CD14-positive monocyte (primary cell): Measurements from ENCODE around the gene SIN3A. TPM values are rescaled to one million over a fixed set of nuclear protein-coding genes. Genes with fewer than 3 reads are reported as not detected.

Experiments
- DNase-seq, 3 donors: peaks; one replicate each; pipeline ENCODE4 v3.0.0-alpha.2; 2011 to 2022
- H2AFZ ChIP-seq: 2 replicates; pipeline ENCODE4 v1.6.0; 2012; ENCODE audit warnings: mild to moderate bottlenecking, low read depth, low read length, inconsistent platforms; ENCODE audit not compliant: insufficient read depth, poor library complexity, severe bottlenecking
- H3K27ac ChIP-seq, 2 donors: 1 replicate in 1 of 2; 2 replicates in 1 of 2; pipeline ENCODE4 v1.5.1; 2012 to 2013; ENCODE audit warnings: low read length in 2 of 2, control low read depth in 1 of 2, inconsistent platforms in 1 of 2, low read depth in 1 of 2, mild to moderate bottlenecking in 1 of 2
- H3K27me3 ChIP-seq, 2 donors: one replicate each; pipeline versions ENCODE4 v1.6.0 to v1.6.1; 2011 to 2013; ENCODE audit warnings: low read length in 2 of 2; ENCODE audit not compliant: control insufficient read depth in 2 of 2, insufficient read depth in 2 of 2
- H3K36me3 ChIP-seq, 2 donors: replicated peaks in 1 of 2; 1 replicate in 1 of 2; 2 replicates in 1 of 2; pipeline versions ENCODE4 v1.5.1 to v1.6.1; 2012 to 2013; ENCODE audit warnings: low read length in 2 of 2, control low read depth in 1 of 2, inconsistent platforms in 1 of 2, mild to moderate bottlenecking in 1 of 2; ENCODE audit not compliant: insufficient read depth in 2 of 2, control insufficient read depth in 1 of 2
- H3K4me1 ChIP-seq, 2 donors: 1 replicate in 1 of 2; 2 replicates in 1 of 2; pipeline versions ENCODE4 v1.5.1 to v1.6.1; 2012 to 2013; ENCODE audit warnings: low read length in 2 of 2, control low read depth in 1 of 2, inconsistent platforms in 1 of 2, mild to moderate bottlenecking in 1 of 2, moderate library complexity in 1 of 2; ENCODE audit not compliant: insufficient read depth in 2 of 2, control insufficient read depth in 1 of 2
- H3K4me2 ChIP-seq: replicated peaks from 2 replicates; pipeline ENCODE3; 2012; ENCODE audit warnings: low read length, moderate library complexity, mild to moderate bottlenecking; ENCODE audit not compliant: poor library complexity, severe bottlenecking; ENCODE audit errors: extremely low read depth
- H3K4me3 ChIP-seq, 3 experiments: fragments of 200-600 bp in 1 of 3; sonication (generic) in 1 of 3; replicated peaks in 1 of 3; 1 replicate in 2 of 3; 2 replicates in 1 of 3; pipeline ENCODE4 v1.5.1; 2011 to 2013; ENCODE audit warnings: low read length in 3 of 3, mild to moderate bottlenecking in 3 of 3, control low read depth in 2 of 3, low read depth in 2 of 3, inconsistent platforms in 1 of 3, moderate library complexity in 1 of 3
- H3K79me2 ChIP-seq: 2 replicates; pipeline ENCODE4 v1.6.0; 2012; ENCODE audit warnings: mild to moderate bottlenecking, control low read depth, inconsistent platforms, low read length, moderate library complexity; ENCODE audit not compliant: insufficient read depth
- H3K9ac ChIP-seq: 2 replicates; pipeline ENCODE4 v1.6.0; 2017; ENCODE audit warnings: low read length, mild to moderate bottlenecking; ENCODE audit not compliant: insufficient read depth, poor library complexity, severe bottlenecking
- H3K9me3 ChIP-seq, 2 donors: replicated peaks in 1 of 2; 1 replicate in 1 of 2; 2 replicates in 1 of 2; pipeline versions ENCODE4 v1.5.1 to v1.6.1; 2012 to 2013; ENCODE audit warnings: low read length in 2 of 2, control low read depth in 1 of 2; ENCODE audit not compliant: control insufficient read depth in 1 of 2, insufficient read depth in 1 of 2
- H4K20me1 ChIP-seq: 2 replicates; pipeline ENCODE4 v1.6.0; 2012; ENCODE audit warnings: mild to moderate bottlenecking, low read length, control low read depth, moderate library complexity; ENCODE audit not compliant: insufficient read depth
- H3K27ac Mint-ChIP-seq, 7 donors: one replicate each; pipeline ENCODE4 v1.8.0; 2020; ENCODE audit warnings: mild to moderate bottlenecking in 7 of 7, mixed read lengths in 7 of 7, moderate library complexity in 6 of 7, inconsistent platforms in 2 of 7
- H3K27me3 Mint-ChIP-seq, 3 donors: one replicate each; pipeline ENCODE4 v1.8.0; 2021 to 2022; ENCODE audit warnings: low read depth in 3 of 3, mild to moderate bottlenecking in 3 of 3, mixed read lengths in 3 of 3, moderate library complexity in 3 of 3, inconsistent platforms in 1 of 3
- H3K36me3 Mint-ChIP-seq, 2 donors: one replicate each; pipeline ENCODE4 v1.8.0; 2020; ENCODE audit warnings: mixed read lengths in 2 of 2, inconsistent platforms in 1 of 2, mild to moderate bottlenecking in 1 of 2
- H3K4me1 Mint-ChIP-seq: one replicate; pipeline ENCODE4 v1.8.0; 2020; ENCODE audit warnings: mild to moderate bottlenecking, mixed read lengths
- H3K4me3 Mint-ChIP-seq, 2 donors: one replicate each; pipeline ENCODE4 v1.8.0; 2020; ENCODE audit warnings: mild to moderate bottlenecking in 2 of 2, mixed read lengths in 2 of 2, moderate library complexity in 1 of 2
- H3K9me3 Mint-ChIP-seq, 7 donors: one replicate each; pipeline ENCODE4 v1.8.0; 2020 to 2022; ENCODE audit warnings: mixed read lengths in 7 of 7, mild to moderate bottlenecking in 6 of 7, moderate library complexity in 6 of 7, inconsistent platforms in 2 of 7
- WGBS: methylation state at CpG from one replicate; pipeline ENCODE4 v1.1.5; 2013; ENCODE audit warnings: missing lambda C conversion rate; ENCODE audit not compliant: insufficient coverage; 5-methylcytosine and 5-hydroxymethylcytosine counted together
- intact Hi-C, 2 donors: fragments of 100-400 bp; cut with micrococcal nuclease; formaldehyde crosslinking; loops; one replicate each; pipeline versions ENCODE4 v1.15.0 to v1.15.1; 2023
- polyA plus RNA-seq, 3 donors: library from polyadenylated mRNA; depleted of rRNA in 1 of 3; unstranded in 2 of 3; stranded (reverse) in 1 of 3; fragments of 300-500 nt in 2 of 3; fragments of >200 nt in 1 of 3; fragmentation: Illumina TruSeq in 2 of 3; gene quantifications; 1 replicate in 2 of 3; 2 replicates in 1 of 3; pipeline ENCODE4 v1.2.3, GENCODE V29; 2012 to 2021
- TF ChIP-seq, protein P1 (sequence below): fragments of 200-600 bp; IDR thresholded peaks from one replicate; pipeline ENCODE4 v1.8.0; 2022; ENCODE audit warnings: antibody characterized with exemption, mild to moderate bottlenecking

The SIN3A gene
- polyA plus RNA-seq, 3 donors = 2.3 to 20.7 (median 7.9) TPM

DNA sequence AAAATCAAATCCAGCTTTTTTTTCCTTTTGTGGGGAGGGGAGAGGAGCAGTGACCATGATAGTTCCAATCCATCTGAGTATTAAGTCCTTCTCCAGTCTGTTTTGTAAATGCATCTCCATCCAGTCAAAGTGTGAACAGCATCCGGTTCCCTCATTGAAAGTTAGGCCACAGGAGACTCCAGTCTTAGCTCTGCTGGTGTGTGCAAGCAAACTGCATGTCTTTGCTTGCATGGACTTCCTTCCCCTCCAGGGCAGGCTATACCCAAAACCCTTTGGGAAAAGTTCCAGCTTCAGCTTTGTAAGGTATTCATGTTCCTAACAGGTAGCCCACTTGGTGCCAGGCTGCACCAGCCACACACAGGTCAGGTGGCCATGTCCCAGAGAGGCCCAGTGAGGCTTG lies 80.0 kb downstream of the SIN3A start:
- intact Hi-C loops = no loop called here
- H3K36me3 ChIP-seq = peaks cover 59 to 75% of the 10 kb centered on the region in 2 donors
- no peak for DNase-seq
- H3K4me1 Mint-ChIP-seq = peaks cover 18% of the 10 kb centered on the region
- no peak overlapping the region for H2AFZ ChIP-seq
- peaks cover 9% of the 10 kb centered on the region for H3K79me2 ChIP-seq
- H3K4me1 ChIP-seq = peaks cover 13 to 19% of the 10 kb centered on the region in 2 donors
- H3K27ac Mint-ChIP-seq = no peak overlapping the region
- peaks cover 0 to 2% (median 0%) of the 10 kb centered on the region in 3 donors for H3K27me3 Mint-ChIP-seq
- no peak overlapping the region for H3K4me3 ChIP-seq
- H3K36me3 Mint-ChIP-seq = peaks cover 52 to 69% of the 10 kb centered on the region in 2 donors
- peaks cover 19% of the 10 kb centered on the region for H4K20me1 ChIP-seq
- TF ChIP-seq, protein P1, sequence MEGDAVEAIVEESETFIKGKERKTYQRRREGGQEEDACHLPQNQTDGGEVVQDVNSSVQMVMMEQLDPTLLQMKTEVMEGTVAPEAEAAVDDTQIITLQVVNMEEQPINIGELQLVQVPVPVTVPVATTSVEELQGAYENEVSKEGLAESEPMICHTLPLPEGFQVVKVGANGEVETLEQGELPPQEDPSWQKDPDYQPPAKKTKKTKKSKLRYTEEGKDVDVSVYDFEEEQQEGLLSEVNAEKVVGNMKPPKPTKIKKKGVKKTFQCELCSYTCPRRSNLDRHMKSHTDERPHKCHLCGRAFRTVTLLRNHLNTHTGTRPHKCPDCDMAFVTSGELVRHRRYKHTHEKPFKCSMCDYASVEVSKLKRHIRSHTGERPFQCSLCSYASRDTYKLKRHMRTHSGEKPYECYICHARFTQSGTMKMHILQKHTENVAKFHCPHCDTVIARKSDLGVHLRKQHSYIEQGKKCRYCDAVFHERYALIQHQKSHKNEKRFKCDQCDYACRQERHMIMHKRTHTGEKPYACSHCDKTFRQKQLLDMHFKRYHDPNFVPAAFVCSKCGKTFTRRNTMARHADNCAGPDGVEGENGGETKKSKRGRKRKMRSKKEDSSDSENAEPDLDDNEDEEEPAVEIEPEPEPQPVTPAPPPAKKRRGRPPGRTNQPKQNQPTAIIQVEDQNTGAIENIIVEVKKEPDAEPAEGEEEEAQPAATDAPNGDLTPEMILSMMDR = no peak
- WGBS = no CpG with 5 or more reads among the region's 1 CpG
- no peak overlapping the region for H3K27ac ChIP-seq
- no peak overlapping the region for H3K4me3 Mint-ChIP-seq
- H3K9me3 Mint-ChIP-seq = no peaks in the 10 kb centered on the region
- H3K4me2 ChIP-seq = no peak overlapping the region
- H3K27me3 ChIP-seq = no peaks in the 10 kb centered on the region
- no peak overlapping the region for H3K9ac ChIP-seq
- H3K9me3 ChIP-seq = no peaks in the 10 kb centered on the region

DNA sequence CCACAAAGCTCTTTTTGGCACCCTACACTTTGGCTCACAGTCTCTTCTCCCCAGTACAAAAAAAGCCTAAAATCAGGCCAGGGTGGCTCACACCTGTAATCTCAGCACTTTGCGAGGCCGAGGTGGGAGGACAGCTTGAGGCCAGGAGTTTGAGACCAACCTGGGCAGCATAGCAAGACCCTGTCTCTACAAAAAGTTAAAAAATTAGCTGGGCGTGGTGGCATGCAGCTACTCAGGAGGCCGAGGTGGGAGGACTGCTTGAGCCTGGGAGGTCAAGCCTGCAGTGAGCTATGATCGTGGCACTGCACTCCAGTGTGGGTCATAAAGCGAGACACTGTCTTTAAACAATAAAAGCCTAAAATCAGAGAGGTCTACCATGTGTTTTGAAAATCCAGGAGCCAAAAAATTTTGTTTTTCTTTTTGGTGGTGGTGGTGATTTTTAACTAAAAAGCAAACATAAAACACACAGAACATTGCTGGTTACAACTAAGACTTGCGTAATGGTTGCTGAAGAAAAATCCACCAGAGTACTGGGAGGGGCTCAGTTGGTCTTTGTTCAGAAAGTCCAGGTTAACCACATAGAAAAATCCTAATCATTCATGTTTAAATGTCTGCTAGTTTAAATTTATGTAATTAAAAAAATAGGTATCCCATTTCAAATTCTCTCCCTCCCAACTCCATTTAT lies 81.5 kb downstream of the SIN3A start:
- peaks cover 18% of the 10 kb centered on the region for H3K4me1 Mint-ChIP-seq
- H3K36me3 Mint-ChIP-seq = peaks cover 45 to 69% of the 10 kb centered on the region in 2 donors
- H3K36me3 ChIP-seq = peaks cover 59 to 75% of the 10 kb centered on the region in 2 donors
- H3K27me3 ChIP-seq = no peaks in the 10 kb centered on the region
- H3K27me3 Mint-ChIP-seq = peaks cover 0 to 2% (median 0%) of the 10 kb centered on the region in 3 donors
- H3K9me3 Mint-ChIP-seq = no peaks in the 10 kb centered on the region
- H3K4me3 Mint-ChIP-seq = peak overlapping the region in 1 of 2 donors; percentile 37
- no peaks in the 10 kb centered on the region for H3K9me3 ChIP-seq
- no peak overlapping the region for H3K27ac ChIP-seq
- no peak overlapping the region for H3K9ac ChIP-seq
- no peak overlapping the region for H3K4me2 ChIP-seq
- H4K20me1 ChIP-seq = peaks cover 33% of the 10 kb centered on the region
- no peak overlapping the region for H3K4me3 ChIP-seq
- H2AFZ ChIP-seq = no peak overlapping the region
- H3K79me2 ChIP-seq = peaks cover 9% of the 10 kb centered on the region
- H3K27ac Mint-ChIP-seq = peak overlapping the region in 2 of 7 donors; percentile 5 to 58
- no peak for DNase-seq
- WGBS = 97% methylated on average over 5 of the region's 7 CpGs
- TF ChIP-seq, protein P1 = no peak
- H3K4me1 ChIP-seq = peaks cover 13 to 19% of the 10 kb centered on the region in 2 donors
- intact Hi-C loops = loop anchor here in 1 of 2 donors (5.0 kb wide), 1 partner anchor 82 kb away; the partner anchor contains the start of gene SIN3A
